WTC11 (cell line): ENCODE measurements around the gene ADK. TPM values are rescaled to one million over a fixed set of nuclear protein-coding genes. Genes with fewer than 3 reads are reported as not detected.
"Not testable (repeated sequence)": the region's sequence is repeated elsewhere in the genome, so short reads cannot be mapped to it uniquely, and the experiment has no call there.

Source experiments
- ATAC-seq: fragments of 200-7000 bp; cut with Tn5 transposase; 2 replicates; pipeline ENCODE4 v1.10.0; 2021; ENCODE audit warnings: mild to moderate bottlenecking, moderate library complexity
- CTCF ChIA-PET: fragments of 300-600 bp; sonication (Branson Sonifier 250); formaldehyde crosslinking; loops from one replicate; lab custom pipeline; 2021; ENCODE audit warnings: antibody characterized with exemption; lab: Charles Lee
- POLR2A ChIA-PET: fragments of 350-600 bp; sonication (Branson Sonifier 250); formaldehyde crosslinking; loops from one replicate; lab custom pipeline; 2021; ENCODE audit warnings: antibody characterized with exemption; lab: Charles Lee
- DNase-seq: peaks from one replicate; pipeline ENCODE4 v3.0.0; 2021; ENCODE audit warnings: low spot score
- H3K27ac Mint-ChIP-seq: 2 replicates; pipeline ENCODE4 v1.8.0; 2021; ENCODE audit warnings: mixed read lengths
- H3K27me3 Mint-ChIP-seq: 2 replicates; pipeline ENCODE4 v1.8.0; 2021; ENCODE audit warnings: low read depth, mild to moderate bottlenecking, moderate library complexity, mixed read lengths
- H3K36me3 Mint-ChIP-seq: 2 replicates; pipeline ENCODE4 v1.8.0; 2021; ENCODE audit warnings: mixed read lengths
- H3K4me1 Mint-ChIP-seq: 2 replicates; pipeline ENCODE4 v1.8.0; 2022; ENCODE audit warnings: mixed read lengths
- H3K4me3 Mint-ChIP-seq: 2 replicates; pipeline ENCODE4 v1.8.0; 2021; ENCODE audit warnings: mild to moderate bottlenecking, moderate library complexity, mixed read lengths
- H3K9me3 Mint-ChIP-seq: 2 replicates; pipeline ENCODE4 v1.8.0; 2021; ENCODE audit warnings: mixed read lengths
- CREM ChIP-seq: sonication (generic); formaldehyde crosslinking; IDR thresholded peaks from 2 replicates; pipeline ENCODE4 v1.8.1; 2022; ENCODE audit warnings: mild to moderate bottlenecking, missing genetic modification reagents, moderate library complexity
- FOXJ3 ChIP-seq: sonication (generic); formaldehyde crosslinking; IDR thresholded peaks from 2 replicates; pipeline ENCODE4 v1.9.0; 2021; ENCODE audit warnings: missing genetic modification reagents, mild to moderate bottlenecking, borderline replicate concordance
- FOXK1 ChIP-seq: sonication (generic); formaldehyde crosslinking; IDR thresholded peaks from 2 replicates; pipeline ENCODE4 v1.8.0; 2022; ENCODE audit warnings: mild to moderate bottlenecking, moderate library complexity, missing genetic modification reagents
- FOXP1 ChIP-seq: sonication (generic); formaldehyde crosslinking; IDR thresholded peaks from 2 replicates; pipeline ENCODE4 v1.8.0; 2022; ENCODE audit warnings: missing genetic modification reagents, mild to moderate bottlenecking, moderate library complexity, borderline replicate concordance
- GABPB1 ChIP-seq: sonication (generic); formaldehyde crosslinking; IDR thresholded peaks from 2 replicates; pipeline ENCODE4 v1.8.1; 2023; ENCODE audit warnings: mild to moderate bottlenecking, missing genetic modification reagents
- NFATC4 ChIP-seq: fragments of 250-450 bp; sonication (Bioruptor Pico); IDR thresholded peaks from 2 replicates; pipeline ENCODE4 v1.9.0; 2021; ENCODE audit warnings: mild to moderate bottlenecking
- RELA ChIP-seq: sonication (generic); formaldehyde crosslinking; IDR thresholded peaks from 2 replicates; pipeline ENCODE4 v1.8.1; 2022; ENCODE audit warnings: missing genetic modification reagents, mild to moderate bottlenecking, borderline replicate concordance
- SMAD4 ChIP-seq: sonication (generic); formaldehyde crosslinking; IDR thresholded peaks from 2 replicates; pipeline ENCODE4 v1.8.0; 2022; ENCODE audit warnings: mild to moderate bottlenecking, missing genetic modification reagents
- ZNF232 ChIP-seq: sonication (generic); formaldehyde crosslinking; IDR thresholded peaks from 2 replicates; pipeline ENCODE4 v1.8.0; 2022; ENCODE audit warnings: mild to moderate bottlenecking, missing genetic modification reagents
- total RNA-seq: library from RNA; stranded (reverse); gene quantifications from 3 replicates; pipeline ENCODE4 v1.2.3, GENCODE V29; 2021
- TF ChIP-seq, protein P1 (sequence below): sonication (generic); formaldehyde crosslinking; IDR thresholded peaks from 2 replicates; pipeline ENCODE4 v1.8.1; 2023; ENCODE audit warnings: mild to moderate bottlenecking, missing genetic modification reagents, moderate library complexity
- TF ChIP-seq, protein P2 (sequence below): fragments of 200-600 bp; IDR thresholded peaks from 2 replicates; pipeline ENCODE4 v1.8.0; 2022; ENCODE audit warnings: antibody characterized with exemption
- TF ChIP-seq, protein P3 (sequence below): sonication (generic); formaldehyde crosslinking; IDR thresholded peaks from 2 replicates; pipeline ENCODE4 v1.8.1; 2022; ENCODE audit warnings: low read depth, mild to moderate bottlenecking, moderate library complexity, missing genetic modification reagents, borderline replicate concordance
- TF ChIP-seq, protein P4 (sequence below): sonication (generic); formaldehyde crosslinking; IDR thresholded peaks from 2 replicates; pipeline ENCODE4 v1.8.0; 2023; ENCODE audit warnings: mild to moderate bottlenecking, missing genetic modification reagents
- TF ChIP-seq, protein P5 (sequence below): sonication (generic); formaldehyde crosslinking; IDR thresholded peaks from 2 replicates; pipeline ENCODE4 v1.8.1; 2022; ENCODE audit warnings: mild to moderate bottlenecking, moderate library complexity, missing genetic modification reagents

Gene ADK
- total RNA-seq, 1 experiment from 2014 or later: 32.7 TPM

DNA sequence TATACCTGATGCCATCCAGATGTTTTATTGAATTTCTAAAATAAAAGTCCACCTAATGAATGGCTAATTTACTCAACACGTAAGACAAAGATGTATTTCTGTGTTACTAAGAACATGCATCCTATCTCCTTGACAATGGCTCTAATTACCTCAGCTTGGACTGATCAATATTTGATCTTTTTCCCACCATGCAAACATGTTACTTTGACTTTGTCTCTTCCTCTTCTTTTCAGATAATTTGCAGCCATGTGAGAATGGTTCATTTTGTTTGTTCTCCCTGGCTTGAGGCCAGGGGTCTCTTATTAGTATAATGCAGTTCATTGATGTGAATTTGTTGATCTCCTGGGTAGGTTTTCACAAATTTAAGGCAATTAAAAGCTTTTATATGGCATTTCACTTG lies 302.1 kb downstream of the ADK start (continued):
- TF ChIP-seq GABPB1 (CRISPR knock-in tag): no peak
- TF ChIP-seq, protein P1, sequence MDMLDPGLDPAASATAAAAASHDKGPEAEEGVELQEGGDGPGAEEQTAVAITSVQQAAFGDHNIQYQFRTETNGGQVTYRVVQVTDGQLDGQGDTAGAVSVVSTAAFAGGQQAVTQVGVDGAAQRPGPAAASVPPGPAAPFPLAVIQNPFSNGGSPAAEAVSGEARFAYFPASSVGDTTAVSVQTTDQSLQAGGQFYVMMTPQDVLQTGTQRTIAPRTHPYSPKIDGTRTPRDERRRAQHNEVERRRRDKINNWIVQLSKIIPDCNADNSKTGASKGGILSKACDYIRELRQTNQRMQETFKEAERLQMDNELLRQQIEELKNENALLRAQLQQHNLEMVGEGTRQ (CRISPR knock-in tag): no peak

DNA sequence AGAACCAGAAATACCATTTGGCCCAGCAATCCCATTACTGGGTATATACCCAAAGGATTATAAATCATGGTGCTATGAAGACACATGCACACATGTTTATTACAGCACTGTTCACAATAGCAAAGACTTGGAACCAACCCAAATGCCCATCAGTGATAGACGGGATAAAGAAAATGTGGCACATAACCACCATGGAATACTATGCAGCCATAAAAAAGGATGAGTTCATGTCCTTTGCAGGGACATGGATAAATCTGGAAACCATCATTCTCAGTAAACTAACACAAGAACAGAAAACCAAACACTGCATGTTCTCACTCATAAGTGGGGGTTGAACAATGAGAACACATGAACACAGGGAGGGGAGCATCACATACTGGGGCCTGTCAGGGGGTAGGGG lies 306.5 kb downstream of the ADK start:
- H3K4me3 Mint-ChIP-seq, DNase-seq, H3K27me3 Mint-ChIP-seq, CTCF ChIA-PET, H3K4me1 Mint-ChIP-seq, POLR2A ChIA-PET, H3K27ac Mint-ChIP-seq, ATAC-seq: not testable (repeated sequence)
- peaks cover 10% of the 10 kb centered on the region; the same call in 1 of the 2 replicates for H3K36me3 Mint-ChIP-seq
- H3K9me3 Mint-ChIP-seq: peaks cover 16% of the 10 kb centered on the region

DNA sequence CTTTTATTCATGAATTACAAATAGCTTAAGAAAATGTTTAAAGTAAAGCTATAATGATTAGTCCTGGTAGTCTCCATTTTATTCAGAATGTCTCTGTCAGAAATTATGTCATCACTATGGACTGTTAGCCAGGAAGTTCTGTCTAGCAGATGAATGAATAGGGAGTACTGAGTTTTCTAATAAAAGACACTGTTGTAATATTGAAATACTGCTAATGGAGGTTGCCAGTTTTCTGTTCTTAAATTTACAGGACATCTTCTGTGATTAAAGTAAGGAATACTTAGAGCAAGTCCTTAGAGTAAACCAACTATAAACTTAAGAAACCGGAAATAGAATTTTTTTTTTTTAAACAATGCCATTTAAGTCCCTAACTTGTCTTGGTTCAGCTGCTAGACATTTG lies 309.8 kb downstream of the ADK start:
- ATAC-seq (no peak), DNase-seq (no peak)
- H3K9me3 Mint-ChIP-seq: peaks cover 21% of the 10 kb centered on the region
- H3K36me3 Mint-ChIP-seq: peaks cover 9% of the 10 kb centered on the region; the same call in 1 of the 2 replicates
- no peaks in the 10 kb centered on the region for H3K4me1 Mint-ChIP-seq
- CTCF ChIA-PET: no interaction called here
- no peak overlapping the region for H3K27ac Mint-ChIP-seq
- no peak overlapping the region for H3K4me3 Mint-ChIP-seq
- POLR2A ChIA-PET: no interaction called here
- TF ChIP-seq RELA: no peak
- TF ChIP-seq, protein P2, sequence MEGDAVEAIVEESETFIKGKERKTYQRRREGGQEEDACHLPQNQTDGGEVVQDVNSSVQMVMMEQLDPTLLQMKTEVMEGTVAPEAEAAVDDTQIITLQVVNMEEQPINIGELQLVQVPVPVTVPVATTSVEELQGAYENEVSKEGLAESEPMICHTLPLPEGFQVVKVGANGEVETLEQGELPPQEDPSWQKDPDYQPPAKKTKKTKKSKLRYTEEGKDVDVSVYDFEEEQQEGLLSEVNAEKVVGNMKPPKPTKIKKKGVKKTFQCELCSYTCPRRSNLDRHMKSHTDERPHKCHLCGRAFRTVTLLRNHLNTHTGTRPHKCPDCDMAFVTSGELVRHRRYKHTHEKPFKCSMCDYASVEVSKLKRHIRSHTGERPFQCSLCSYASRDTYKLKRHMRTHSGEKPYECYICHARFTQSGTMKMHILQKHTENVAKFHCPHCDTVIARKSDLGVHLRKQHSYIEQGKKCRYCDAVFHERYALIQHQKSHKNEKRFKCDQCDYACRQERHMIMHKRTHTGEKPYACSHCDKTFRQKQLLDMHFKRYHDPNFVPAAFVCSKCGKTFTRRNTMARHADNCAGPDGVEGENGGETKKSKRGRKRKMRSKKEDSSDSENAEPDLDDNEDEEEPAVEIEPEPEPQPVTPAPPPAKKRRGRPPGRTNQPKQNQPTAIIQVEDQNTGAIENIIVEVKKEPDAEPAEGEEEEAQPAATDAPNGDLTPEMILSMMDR: no peak
- TF ChIP-seq, protein P3, sequence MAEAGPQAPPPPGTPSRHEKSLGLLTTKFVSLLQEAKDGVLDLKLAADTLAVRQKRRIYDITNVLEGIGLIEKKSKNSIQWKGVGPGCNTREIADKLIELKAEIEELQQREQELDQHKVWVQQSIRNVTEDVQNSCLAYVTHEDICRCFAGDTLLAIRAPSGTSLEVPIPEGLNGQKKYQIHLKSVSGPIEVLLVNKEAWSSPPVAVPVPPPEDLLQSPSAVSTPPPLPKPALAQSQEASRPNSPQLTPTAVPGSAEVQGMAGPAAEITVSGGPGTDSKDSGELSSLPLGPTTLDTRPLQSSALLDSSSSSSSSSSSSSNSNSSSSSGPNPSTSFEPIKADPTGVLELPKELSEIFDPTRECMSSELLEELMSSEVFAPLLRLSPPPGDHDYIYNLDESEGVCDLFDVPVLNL (CRISPR knock-in tag): no peak
- TF ChIP-seq, protein P4, sequence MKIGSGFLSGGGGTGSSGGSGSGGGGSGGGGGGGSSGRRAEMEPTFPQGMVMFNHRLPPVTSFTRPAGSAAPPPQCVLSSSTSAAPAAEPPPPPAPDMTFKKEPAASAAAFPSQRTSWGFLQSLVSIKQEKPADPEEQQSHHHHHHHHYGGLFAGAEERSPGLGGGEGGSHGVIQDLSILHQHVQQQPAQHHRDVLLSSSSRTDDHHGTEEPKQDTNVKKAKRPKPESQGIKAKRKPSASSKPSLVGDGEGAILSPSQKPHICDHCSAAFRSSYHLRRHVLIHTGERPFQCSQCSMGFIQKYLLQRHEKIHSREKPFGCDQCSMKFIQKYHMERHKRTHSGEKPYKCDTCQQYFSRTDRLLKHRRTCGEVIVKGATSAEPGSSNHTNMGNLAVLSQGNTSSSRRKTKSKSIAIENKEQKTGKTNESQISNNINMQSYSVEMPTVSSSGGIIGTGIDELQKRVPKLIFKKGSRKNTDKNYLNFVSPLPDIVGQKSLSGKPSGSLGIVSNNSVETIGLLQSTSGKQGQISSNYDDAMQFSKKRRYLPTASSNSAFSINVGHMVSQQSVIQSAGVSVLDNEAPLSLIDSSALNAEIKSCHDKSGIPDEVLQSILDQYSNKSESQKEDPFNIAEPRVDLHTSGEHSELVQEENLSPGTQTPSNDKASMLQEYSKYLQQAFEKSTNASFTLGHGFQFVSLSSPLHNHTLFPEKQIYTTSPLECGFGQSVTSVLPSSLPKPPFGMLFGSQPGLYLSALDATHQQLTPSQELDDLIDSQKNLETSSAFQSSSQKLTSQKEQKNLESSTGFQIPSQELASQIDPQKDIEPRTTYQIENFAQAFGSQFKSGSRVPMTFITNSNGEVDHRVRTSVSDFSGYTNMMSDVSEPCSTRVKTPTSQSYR (CRISPR knock-in tag): no peak
- no peak for TF ChIP-seq SMAD4 (CRISPR knock-in tag)
- TF ChIP-seq ZNF232 (CRISPR knock-in tag): no peak
- no peak for TF ChIP-seq FOXK1 (CRISPR knock-in tag)
- no peaks in the 10 kb centered on the region for H3K27me3 Mint-ChIP-seq

DNA sequence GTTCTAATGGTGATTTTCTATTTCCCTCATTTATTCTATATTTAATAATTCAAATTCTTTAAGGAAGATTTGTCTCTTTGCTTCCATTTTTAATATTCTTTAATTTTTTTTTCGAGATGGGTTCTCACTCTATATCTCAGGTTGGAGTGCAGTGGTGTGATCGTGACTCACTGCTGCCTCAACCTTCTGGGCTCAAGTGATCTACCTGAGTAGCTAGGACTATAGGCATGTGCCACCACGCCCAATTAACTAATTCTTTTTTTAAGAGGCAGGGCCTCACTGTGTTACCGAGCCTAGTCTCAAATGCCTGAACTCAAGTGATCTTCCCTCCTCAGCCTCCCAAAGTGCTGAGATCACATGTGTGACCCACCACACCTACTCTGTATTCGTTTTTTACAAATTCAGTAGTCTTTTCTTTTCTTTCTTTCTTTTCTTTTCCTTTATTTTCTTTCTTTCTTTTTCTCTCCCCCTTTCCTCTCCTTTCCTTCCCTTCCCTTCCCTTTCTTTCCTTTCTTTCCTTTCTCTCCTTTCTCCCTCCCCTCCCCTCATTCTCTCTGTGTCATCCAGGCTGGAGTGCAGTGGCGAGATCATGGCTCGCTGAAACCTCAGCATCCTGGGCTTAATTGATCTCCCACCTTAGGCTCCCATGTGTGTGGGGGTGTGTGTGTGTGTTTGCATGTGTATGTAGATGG lies 323.1 kb downstream of the ADK start:
- DNase-seq (no peak), ATAC-seq (no peak)
- Mint-ChIP-seq H3K9me3 (peaks cover 4% of the 10 kb centered on the region), H3K4me3 (no peak overlapping the region), H3K27ac (no peak overlapping the region), H3K4me1 (no peaks in the 10 kb centered on the region), H3K36me3 (peaks cover 8% of the 10 kb centered on the region; the same call in 1 of the 2 replicates), H3K27me3 (no peaks in the 10 kb centered on the region)
- TF ChIP-seq, protein P5, sequence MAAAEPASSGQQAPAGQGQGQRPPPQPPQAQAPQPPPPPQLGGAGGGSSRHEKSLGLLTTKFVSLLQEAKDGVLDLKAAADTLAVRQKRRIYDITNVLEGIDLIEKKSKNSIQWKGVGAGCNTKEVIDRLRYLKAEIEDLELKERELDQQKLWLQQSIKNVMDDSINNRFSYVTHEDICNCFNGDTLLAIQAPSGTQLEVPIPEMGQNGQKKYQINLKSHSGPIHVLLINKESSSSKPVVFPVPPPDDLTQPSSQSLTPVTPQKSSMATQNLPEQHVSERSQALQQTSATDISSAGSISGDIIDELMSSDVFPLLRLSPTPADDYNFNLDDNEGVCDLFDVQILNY (CRISPR knock-in tag): no peak
- TF ChIP-seq NFATC4: no peak
- no peak for TF ChIP-seq CREM
- no peak for TF ChIP-seq FOXJ3
- no peak for TF ChIP-seq FOXP1 (CRISPR knock-in tag)
- ChIA-PET POLR2A (no interaction called here), CTCF (no interaction called here)

DNA sequence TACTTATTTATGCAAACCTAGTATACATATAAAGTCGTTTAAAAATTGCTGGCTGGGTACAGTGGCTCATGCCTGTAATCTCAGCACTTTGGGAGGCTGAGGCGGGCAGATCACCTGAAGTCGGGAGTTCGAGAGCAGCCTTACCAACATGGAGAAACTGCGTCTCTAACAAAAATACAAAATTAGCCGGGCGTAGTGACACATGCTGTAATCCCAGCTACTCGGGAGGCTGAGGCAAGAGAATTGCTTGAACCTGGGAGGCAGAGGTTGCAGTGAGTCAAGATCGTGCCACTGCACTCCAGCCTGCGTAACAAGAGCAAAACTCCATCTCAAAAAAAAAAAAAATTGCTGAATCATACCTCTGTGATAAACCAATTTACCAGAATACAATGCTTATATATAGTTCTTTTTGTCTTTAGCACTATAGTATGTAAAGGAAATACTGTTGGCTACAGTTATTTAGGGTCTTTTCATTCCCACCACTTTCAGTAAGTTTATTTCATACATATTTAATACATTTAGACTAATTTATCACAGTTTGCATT lies 325.2 kb downstream of the ADK start:
- ATAC-seq, H3K27me3 Mint-ChIP-seq, H3K9me3 Mint-ChIP-seq, H3K4me1 Mint-ChIP-seq, H3K4me3 Mint-ChIP-seq, POLR2A ChIA-PET, DNase-seq, CTCF ChIA-PET, H3K36me3 Mint-ChIP-seq: not testable (repeated sequence)
- peak overlapping the region; percentile 31; the same call in 1 of the 2 replicates for H3K27ac Mint-ChIP-seq
